Bronchial epithelial cell (primary cell): ENCODE measurements around the gene NPFF. TPM values are rescaled to one million over a fixed set of nuclear protein-coding genes. Genes with fewer than 3 reads are reported as not detected.
A peak's percentile ranks its signal among the peaks of the same experiment; 100 is the strongest.

ENCODE experiments used
- DNase-seq: peaks from one replicate; pipeline ENCODE4 v3.0.0-alpha.2; 2010; ENCODE audit warnings: low read depth
- FAIRE-seq: peaks from 2 replicates; lab custom pipeline; 2011; peaks lifted over from hg19 to GRCh38; lab: Jason Lieb, UNC
- H3K27me3 ChIP-seq: 2 replicates; pipeline ENCODE4 v1.5.1; 2011; ENCODE audit warnings: low read length; ENCODE audit not compliant: control insufficient read depth, insufficient read depth
- H3K36me3 ChIP-seq: 2 replicates; pipeline ENCODE4 v1.5.1; 2011; ENCODE audit warnings: low read length; ENCODE audit not compliant: control insufficient read depth, insufficient read depth
- H3K4me3 ChIP-seq: 2 replicates; pipeline ENCODE4 v1.5.1; 2011; ENCODE audit warnings: mild to moderate bottlenecking, low read depth, low read length, control low read depth
- CTCF ChIP-seq: IDR thresholded peaks from 2 replicates; pipeline ENCODE4 v1.5.1; 2011; ENCODE audit warnings: mild to moderate bottlenecking, moderate library complexity, low read length, control low read depth, inconsistent platforms; ENCODE audit not compliant: insufficient read depth, severe bottlenecking
- total RNA-seq: library from RNA; depleted of rRNA; stranded (reverse); fragments of >200 nt; gene quantifications from 2 replicates; pipeline ENCODE4 v1.2.1, GENCODE V29; 2014

The NPFF gene
- total RNA-seq, 1 donor from 2014 or later: not detected

- FAIRE-seq: no peak
- Histone ChIP-seq H3K36me3 (peaks cover 8% of the 10 kb centered on the region), H3K27me3 (no peaks in the 10 kb centered on the region), H3K4me3 (no peak overlapping the region)
- peak; percentile 64 for DNase-seq
- peak; percentile 87 for TF ChIP-seq CTCF
These were observed 36.3 kb upstream of the NPFF start for GRCh38 chr12:53543539-53543938.

- FAIRE-seq: no peak
- H3K4me3 ChIP-seq: no peak overlapping the region
- TF ChIP-seq CTCF: no peak
- H3K27me3 ChIP-seq: no peaks in the 10 kb centered on the region
- peaks cover 14% of the 10 kb centered on the region for H3K36me3 ChIP-seq
- no peak for DNase-seq
These were observed 32.2 kb upstream of the NPFF start for GRCh38 chr12:53539526-53539925.

GRCh38 chr12:53538209-53538689 is 31.0 kb upstream of the NPFF start:
- FAIRE-seq: no peak
- no peak for TF ChIP-seq CTCF
- peak; percentile 84 for DNase-seq

GRCh38 chr12:53536962-53537361 is 29.7 kb upstream of the NPFF start:
- Histone ChIP-seq H3K27me3 (no peaks in the 10 kb centered on the region), H3K4me3 (no peak overlapping the region), H3K36me3 (peaks cover 23% of the 10 kb centered on the region)
- FAIRE-seq (no peak), DNase-seq (no peak)
- TF ChIP-seq CTCF: no peak

More at GRCh38 chr12:53538209-53538689, 31.0 kb upstream of the NPFF start:
- H3K36me3 ChIP-seq: peaks cover 18% of the 10 kb centered on the region
- H3K27me3 ChIP-seq: no peaks in the 10 kb centered on the region
- no peak overlapping the region for H3K4me3 ChIP-seq

- no peak for TF ChIP-seq CTCF
- Histone ChIP-seq H3K27me3 (no peaks in the 10 kb centered on the region), H3K4me3 (no peak overlapping the region), H3K36me3 (peaks cover 25% of the 10 kb centered on the region)
- DNase-seq: no peak
- FAIRE-seq: no peak
These were observed 26.2 kb upstream of the NPFF start for GRCh38 chr12:53533471-53533870.
